ENCODE results near the gene ATP1B4.

DNA sequence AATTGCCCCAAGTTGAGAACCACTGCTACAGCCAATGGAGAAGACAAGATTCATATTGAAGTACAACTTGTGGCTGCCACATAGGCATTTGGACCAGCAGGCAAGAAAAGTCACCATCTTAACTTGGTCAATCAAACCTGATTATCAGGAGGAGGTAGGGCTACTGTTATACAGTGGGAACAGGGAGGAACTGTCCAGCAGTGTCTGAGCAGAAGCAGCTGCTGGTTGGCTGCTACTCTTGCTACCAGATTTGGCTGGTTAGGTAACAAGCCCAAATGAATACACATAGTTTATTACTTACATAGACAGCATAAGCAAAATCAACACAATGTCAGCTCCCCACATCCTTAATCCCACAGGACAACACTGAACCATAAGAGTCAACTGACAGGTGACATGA, 39.4 kb downstream of the ATP1B4 start:
- TF ChIP-seq CTCF (IDR thresholded peaks at IDR 0.05), result no peak
- no peak for TF ChIP-seq POLR2A (IDR thresholded peaks at IDR 0.05)

Data from Peyer's patch (tissue), 4 donors.